HG02798 (cell line): Measurements from ENCODE around the gene POLD2.

Source experiments
- ATAC-seq: cut with Tn5 transposase; IDR thresholded peaks from one replicate; pipeline ENCODE4 v1.9.1; 2021; ENCODE audit warnings: mild to moderate bottlenecking; ENCODE audit not compliant: unreplicated experiment, poor library complexity

POLD2 gene

DNA sequence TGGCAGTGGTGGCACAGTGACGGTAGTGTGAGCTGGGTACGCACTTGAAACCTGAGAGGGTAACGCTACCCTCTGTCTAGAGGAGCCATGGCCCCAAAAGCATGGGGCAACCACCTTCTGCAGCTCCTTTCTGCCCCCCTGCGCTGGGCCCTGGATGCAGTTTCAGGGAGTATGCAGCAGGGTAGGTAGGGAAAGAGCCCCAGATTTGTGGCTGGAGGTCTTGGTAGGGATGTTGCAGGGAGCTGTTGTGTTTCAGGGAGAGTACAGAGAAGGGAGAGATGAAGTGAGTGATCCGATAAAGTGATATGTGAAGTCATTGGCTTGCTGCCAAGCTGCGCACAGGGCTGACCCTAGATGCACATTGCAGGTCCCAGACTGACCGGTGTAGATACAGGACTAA lies 55.3 kb downstream of the POLD2 start:
- ATAC-seq = no peak

DNA sequence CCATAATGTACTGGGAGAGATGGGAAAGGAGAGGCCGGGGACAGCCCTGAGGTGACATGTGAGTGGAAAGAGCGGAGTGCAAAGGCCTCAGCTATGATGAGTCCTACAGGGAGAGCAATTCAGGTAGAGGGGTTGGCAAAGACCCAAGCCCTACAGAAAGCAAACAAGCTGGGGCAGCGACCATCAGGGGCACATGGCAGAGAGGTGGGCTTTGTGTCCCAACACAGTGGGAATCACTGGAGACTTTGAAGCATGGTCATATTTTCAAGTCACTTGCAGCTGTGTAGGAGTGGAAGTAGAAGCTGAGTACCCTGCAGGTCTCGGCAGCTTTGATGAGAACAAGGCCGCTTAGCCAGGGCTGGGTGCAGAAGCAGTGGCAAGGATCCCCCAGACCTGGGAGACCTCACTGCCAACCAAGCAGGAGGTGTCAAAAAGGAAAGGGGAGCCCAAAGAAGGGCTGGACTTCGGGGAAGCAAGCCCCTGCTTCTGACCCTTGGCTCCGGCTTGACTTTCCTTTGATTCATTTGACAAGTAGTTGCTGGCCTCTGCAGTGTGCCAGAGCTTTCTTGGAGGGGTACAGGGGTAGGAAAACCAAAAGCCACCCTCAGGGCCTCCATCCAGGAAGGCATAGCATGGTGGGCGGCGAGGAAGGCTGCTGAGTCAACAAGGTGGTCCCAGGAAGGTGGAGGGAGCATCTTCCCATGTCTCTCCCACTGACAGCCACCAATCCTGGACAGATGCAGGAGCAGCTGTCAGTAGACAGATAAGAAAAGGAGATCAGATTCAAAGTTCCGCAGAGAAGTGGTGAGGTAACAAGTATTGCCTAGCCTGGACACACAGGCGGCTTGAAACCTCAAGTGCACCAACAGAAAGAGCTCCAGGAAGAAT lies 56.0 kb downstream of the POLD2 start:
- no peak for ATAC-seq

DNA sequence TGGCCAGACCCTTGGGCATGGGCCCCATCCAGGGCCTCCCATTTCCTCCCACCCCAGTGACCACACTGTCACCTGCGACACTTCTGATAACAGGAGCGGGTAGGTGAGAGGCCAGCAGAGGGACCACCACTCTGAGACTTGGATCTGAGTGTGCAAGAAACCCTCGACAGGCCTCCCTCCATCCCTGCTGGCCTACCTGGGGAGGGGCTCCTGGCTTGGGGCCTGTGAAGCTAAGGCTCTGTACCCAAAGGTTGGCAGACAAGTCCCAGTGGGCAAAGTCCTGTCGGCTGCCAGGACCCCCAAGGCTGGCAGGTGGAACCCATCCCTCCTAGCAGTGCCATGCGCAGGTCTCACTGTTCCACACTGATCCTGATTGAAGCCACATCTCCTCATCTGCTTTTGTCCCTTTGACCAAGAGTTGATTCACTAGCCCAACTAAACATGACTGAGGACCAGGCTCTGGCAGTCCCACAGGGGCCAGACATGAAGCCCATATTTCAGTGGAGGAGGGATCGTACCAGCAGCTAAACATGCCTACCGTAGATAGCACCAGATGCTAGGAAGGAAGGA lies 56.8 kb downstream of the POLD2 start:
- ATAC-seq = no peak

DNA sequence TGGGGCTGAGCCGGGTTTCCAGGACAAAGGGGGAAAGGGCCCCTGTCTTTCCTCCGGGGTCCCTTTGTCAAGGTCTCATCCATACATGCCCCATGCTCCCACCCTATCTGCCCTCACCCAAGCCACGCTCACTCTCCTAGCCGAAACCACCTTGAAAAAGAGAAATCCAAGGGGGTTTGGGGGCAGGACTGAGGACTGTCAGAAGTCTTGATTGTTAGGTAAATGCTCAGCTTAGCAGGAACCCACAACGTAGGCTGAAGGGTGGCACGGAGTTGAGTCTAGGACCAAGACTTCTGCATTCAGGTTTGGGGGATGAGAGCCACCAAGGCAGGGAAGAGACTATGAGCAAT lies 57.3 kb downstream of the POLD2 start:
- ATAC-seq = no peak

DNA sequence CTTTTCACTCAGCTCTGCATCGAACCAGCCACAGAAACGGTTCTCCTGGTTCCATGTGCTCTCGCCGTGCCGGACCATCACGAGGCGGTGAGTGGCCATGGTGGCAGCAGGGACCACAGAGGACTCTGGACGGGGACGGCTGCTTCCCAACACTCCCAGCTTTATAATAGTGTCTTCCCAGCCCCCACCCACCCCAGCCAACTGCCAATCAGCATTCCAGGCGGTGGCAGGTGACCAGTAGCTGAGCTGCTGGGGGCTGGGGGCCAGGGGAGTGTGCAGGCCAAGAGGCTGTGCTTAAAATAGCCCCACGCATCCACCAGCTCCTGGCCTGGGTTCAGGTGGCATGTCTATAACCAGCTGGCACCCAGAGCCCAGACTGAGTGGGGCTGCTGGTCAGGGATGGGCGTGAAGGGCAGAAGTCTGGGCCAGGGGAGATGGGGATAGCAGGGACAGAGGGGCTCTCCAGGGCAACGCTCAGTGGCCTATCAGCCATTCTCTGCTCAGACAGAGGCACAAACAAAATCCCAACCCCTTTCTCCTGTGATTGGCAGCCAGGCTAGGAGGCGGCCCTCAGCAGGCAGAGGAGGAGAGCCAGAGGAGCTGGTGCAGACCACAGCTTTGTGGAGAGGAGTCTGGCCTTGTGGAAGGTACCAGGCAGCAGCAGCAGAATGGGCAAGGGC lies 57.8 kb downstream of the POLD2 start, which contains the start of gene PGAM2:
Gene PGAM2 (minus strand): TSS at position 137 of the 680 bp plus-strand sequence. CDS start 38 bp downstream, at position 99.
- ATAC-seq = no peak

GRCh38 chr7:44064791-44065430 lies 58.4 kb downstream of the POLD2 start:
- no peak for ATAC-seq
